ENCODE results near the gene TSPOAP1. TPM values are rescaled to one million over a fixed set of nuclear protein-coding genes. Genes with fewer than 3 reads are reported as not detected.

TSPOAP1 gene
- total RNA-seq, 1 donor from 2014 or later: 22.3 TPM

- no peak for DNase-seq (ENCODE audit: low spot score)
- Mint-ChIP-seq H3K27me3 (ENCODE audit: low read depth) (no peaks in the 10 kb centered on the region), H3K36me3 (ENCODE audit: low read depth) (peaks cover 41% of the 10 kb centered on the region), H3K27ac (no peak overlapping the region), H3K4me3 (ENCODE audit: low read depth) (no peak overlapping the region), H3K9me3 (no peaks in the 10 kb centered on the region), H3K4me1 (ENCODE audit: low read depth) (peaks cover 12% of the 10 kb centered on the region)
- intact Hi-C loops (cut with micrococcal nuclease): loop anchor here (10.0 kb wide), 1 partner anchor 785 kb away; the partner anchor contains the start of gene TRIM37
Observed at GRCh38 chr17:58320163-58320558, 8.4 kb downstream of the TSPOAP1 start.

GRCh38 chr17:58319173-58320162, 9.1 kb downstream of the TSPOAP1 start:
- intact Hi-C loops (cut with micrococcal nuclease): loop anchor here (10.0 kb wide), 1 partner anchor 785 kb away; the partner anchor contains the start of gene TRIM37
- peaks cover 43% of the 10 kb centered on the region for H3K36me3 Mint-ChIP-seq (ENCODE audit: low read depth)
- no peaks in the 10 kb centered on the region for H3K9me3 Mint-ChIP-seq
- no peaks in the 10 kb centered on the region for H3K27me3 Mint-ChIP-seq (ENCODE audit: low read depth)
- no peak overlapping the region for H3K27ac Mint-ChIP-seq
- peaks cover 12% of the 10 kb centered on the region for H3K4me1 Mint-ChIP-seq (ENCODE audit: low read depth)
- H3K4me3 Mint-ChIP-seq (ENCODE audit: low read depth): no peak overlapping the region
- DNase-seq (ENCODE audit: low spot score): no peak

GRCh38 chr17:58318627-58319172, 9.9 kb downstream of the TSPOAP1 start:
- H3K27ac Mint-ChIP-seq: peak overlapping the region; percentile 32
- H3K27me3 Mint-ChIP-seq (ENCODE audit: low read depth): no peaks in the 10 kb centered on the region
- intact Hi-C loops (cut with micrococcal nuclease): no loop called here
- DNase-seq (ENCODE audit: low spot score): no peak
- H3K36me3 Mint-ChIP-seq (ENCODE audit: low read depth): peaks cover 46% of the 10 kb centered on the region
- H3K9me3 Mint-ChIP-seq: no peaks in the 10 kb centered on the region
- H3K4me1 Mint-ChIP-seq (ENCODE audit: low read depth): peaks cover 12% of the 10 kb centered on the region
- no peak overlapping the region for H3K4me3 Mint-ChIP-seq (ENCODE audit: low read depth)

GRCh38 chr17:58318065-58318481, 10.5 kb downstream of the TSPOAP1 start:
- peak; percentile 9 for DNase-seq (ENCODE audit: low spot score)
- H3K4me1 Mint-ChIP-seq (ENCODE audit: low read depth): peaks cover 12% of the 10 kb centered on the region
- no peaks in the 10 kb centered on the region for H3K27me3 Mint-ChIP-seq (ENCODE audit: low read depth)
- intact Hi-C loops (cut with micrococcal nuclease): no loop called here
- H3K36me3 Mint-ChIP-seq (ENCODE audit: low read depth): peaks cover 41% of the 10 kb centered on the region
- H3K4me3 Mint-ChIP-seq (ENCODE audit: low read depth): no peak overlapping the region
- H3K27ac Mint-ChIP-seq: peak overlapping the region; percentile 67
- H3K9me3 Mint-ChIP-seq: no peaks in the 10 kb centered on the region

GRCh38 chr17:58317421-58318064, 11.1 kb downstream of the TSPOAP1 start:
- H3K4me3 Mint-ChIP-seq (ENCODE audit: low read depth): no peak overlapping the region
- intact Hi-C loops (cut with micrococcal nuclease): loop anchor here (1.0 kb wide), 1 partner anchor 130 kb away; no protein-coding TSS in a partner anchor

GRCh38 chr17:58316260-58316960, 12.2 kb downstream of the TSPOAP1 start:
- Mint-ChIP-seq H3K4me1 (ENCODE audit: low read depth) (peaks cover 9% of the 10 kb centered on the region), H3K27me3 (ENCODE audit: low read depth) (no peaks in the 10 kb centered on the region), H3K27ac (no peak overlapping the region), H3K36me3 (ENCODE audit: low read depth) (peaks cover 33% of the 10 kb centered on the region), H3K4me3 (ENCODE audit: low read depth) (no peak overlapping the region), H3K9me3 (no peaks in the 10 kb centered on the region)
- peak; percentile 8 for DNase-seq (ENCODE audit: low spot score)
- intact Hi-C loops (cut with micrococcal nuclease): no loop called here

More at GRCh38 chr17:58317421-58318064, 11.1 kb downstream of the TSPOAP1 start:
- Mint-ChIP-seq H3K9me3 (no peaks in the 10 kb centered on the region), H3K4me1 (ENCODE audit: low read depth) (peaks cover 12% of the 10 kb centered on the region), H3K27me3 (ENCODE audit: low read depth) (no peaks in the 10 kb centered on the region), H3K36me3 (ENCODE audit: low read depth) (peaks cover 42% of the 10 kb centered on the region), H3K27ac (peak overlapping the region; percentile 67)
- DNase-seq (ENCODE audit: low spot score): peak; percentile 61

GRCh38 chr17:58315750-58316149, 12.8 kb downstream of the TSPOAP1 start:
- DNase-seq (ENCODE audit: low spot score): peak; percentile 1
- H3K9me3 Mint-ChIP-seq: no peaks in the 10 kb centered on the region
- peaks cover 29% of the 10 kb centered on the region for H3K36me3 Mint-ChIP-seq (ENCODE audit: low read depth)
- no peak overlapping the region for H3K4me3 Mint-ChIP-seq (ENCODE audit: low read depth)
- H3K27me3 Mint-ChIP-seq (ENCODE audit: low read depth): no peaks in the 10 kb centered on the region
- H3K27ac Mint-ChIP-seq: no peak overlapping the region
- intact Hi-C loops (cut with micrococcal nuclease): no loop called here
- peaks cover 9% of the 10 kb centered on the region for H3K4me1 Mint-ChIP-seq (ENCODE audit: low read depth)

GRCh38 chr17:58315281-58315711, 13.3 kb downstream of the TSPOAP1 start:
- H3K9me3 Mint-ChIP-seq: no peaks in the 10 kb centered on the region
- peak; percentile 8 for DNase-seq (ENCODE audit: low spot score)
- no peak overlapping the region for H3K4me3 Mint-ChIP-seq (ENCODE audit: low read depth)
- H3K27me3 Mint-ChIP-seq (ENCODE audit: low read depth): no peaks in the 10 kb centered on the region
- peaks cover 9% of the 10 kb centered on the region for H3K4me1 Mint-ChIP-seq (ENCODE audit: low read depth)
- intact Hi-C loops (cut with micrococcal nuclease): no loop called here
- peaks cover 28% of the 10 kb centered on the region for H3K36me3 Mint-ChIP-seq (ENCODE audit: low read depth)
- no peak overlapping the region for H3K27ac Mint-ChIP-seq

- Mint-ChIP-seq H3K9me3 (no peaks in the 10 kb centered on the region), H3K27ac (no peak overlapping the region), H3K4me1 (ENCODE audit: low read depth) (peaks cover 9% of the 10 kb centered on the region), H3K27me3 (ENCODE audit: low read depth) (no peaks in the 10 kb centered on the region), H3K36me3 (ENCODE audit: low read depth) (peaks cover 24% of the 10 kb centered on the region), H3K4me3 (ENCODE audit: low read depth) (no peak overlapping the region)
- intact Hi-C loops (cut with micrococcal nuclease): no loop called here
- DNase-seq (ENCODE audit: low spot score): no peak
Observed at GRCh38 chr17:58314706-58315015, 13.9 kb downstream of the TSPOAP1 start.

- no peak for DNase-seq (ENCODE audit: low spot score)
- Mint-ChIP-seq H3K4me3 (ENCODE audit: low read depth) (no peak overlapping the region), H3K36me3 (ENCODE audit: low read depth) (peaks cover 27% of the 10 kb centered on the region), H3K27me3 (ENCODE audit: low read depth) (no peaks in the 10 kb centered on the region), H3K9me3 (no peaks in the 10 kb centered on the region), H3K4me1 (ENCODE audit: low read depth) (peaks cover 9% of the 10 kb centered on the region), H3K27ac (no peak overlapping the region)
- intact Hi-C loops (cut with micrococcal nuclease): no loop called here
Observed at GRCh38 chr17:58313815-58314705, 14.5 kb downstream of the TSPOAP1 start.

- no peak overlapping the region for H3K4me3 Mint-ChIP-seq (ENCODE audit: low read depth)
- intact Hi-C loops (cut with micrococcal nuclease): no loop called here
- DNase-seq (ENCODE audit: low spot score): no peak
- H3K27me3 Mint-ChIP-seq (ENCODE audit: low read depth): no peaks in the 10 kb centered on the region
- H3K4me1 Mint-ChIP-seq (ENCODE audit: low read depth): peaks cover 5% of the 10 kb centered on the region
- H3K9me3 Mint-ChIP-seq: no peaks in the 10 kb centered on the region
- H3K36me3 Mint-ChIP-seq (ENCODE audit: low read depth): peaks cover 28% of the 10 kb centered on the region
- no peak overlapping the region for H3K27ac Mint-ChIP-seq
Observed at GRCh38 chr17:58312829-58313228, 15.8 kb downstream of the TSPOAP1 start.
